Fibroblast of skin of back (primary cell): Measurements from ENCODE around the gene UGT1A5.

Experiments used
- DNase-seq: peaks from one replicate; pipeline ENCODE4 v3.0.0-alpha.2; 2013

UGT1A5 gene

GRCh38 chr2:233811087-233811486 is 98.4 kb downstream of the UGT1A5 start:
- DNase-seq: no peak

- no peak for DNase-seq
Observed at GRCh38 chr2:233811732-233812131, 99.0 kb downstream of the UGT1A5 start.

- no peak for DNase-seq
Observed at GRCh38 chr2:233813236-233814055, 100.7 kb downstream of the UGT1A5 start.

- DNase-seq: no peak
Observed at GRCh38 chr2:233814056-233814835, 101.5 kb downstream of the UGT1A5 start.

- no peak for DNase-seq
Observed at GRCh38 chr2:233815861-233816260, 103.2 kb downstream of the UGT1A5 start.

DNA sequence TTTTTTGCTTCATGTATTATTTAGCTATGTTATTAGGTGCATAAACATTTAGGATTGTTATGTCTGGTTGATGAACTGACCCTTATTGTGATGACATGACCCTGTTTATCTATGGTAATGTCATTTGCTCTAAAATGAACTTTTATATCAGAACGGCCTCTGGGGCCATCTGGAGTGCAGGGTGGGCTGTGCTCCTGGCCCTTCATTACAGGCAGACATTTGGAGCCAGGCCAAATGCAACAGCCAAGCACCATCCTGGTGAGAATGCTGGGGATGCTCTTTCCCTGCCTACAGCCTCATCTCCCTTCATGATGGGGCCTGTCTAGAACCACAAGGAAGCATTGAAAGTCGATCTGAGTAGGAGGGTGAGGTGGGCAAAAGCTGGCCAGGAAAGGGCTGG is 103.6 kb downstream of the UGT1A5 start:
- no peak for DNase-seq

DNA sequence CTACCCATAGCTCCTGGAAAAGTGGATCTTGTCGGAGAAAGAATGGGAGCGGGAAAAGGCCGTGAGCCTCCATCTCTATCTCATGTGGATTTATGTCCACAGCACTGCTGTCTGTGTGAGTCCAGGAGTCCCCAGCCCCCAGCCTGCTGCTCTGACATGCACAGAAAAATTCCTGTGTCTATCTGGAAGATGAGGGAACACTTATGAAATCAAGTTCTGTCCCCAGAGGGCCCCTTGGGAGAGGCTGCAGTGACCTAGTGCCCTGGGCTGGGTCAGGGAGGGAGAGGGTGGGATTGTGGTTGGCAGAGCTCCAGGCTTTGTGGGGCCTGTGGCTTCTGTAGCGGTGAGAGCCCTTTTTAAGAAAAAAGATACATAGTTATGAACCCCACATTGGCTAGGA is 104.1 kb downstream of the UGT1A5 start:
- DNase-seq: no peak

DNA sequence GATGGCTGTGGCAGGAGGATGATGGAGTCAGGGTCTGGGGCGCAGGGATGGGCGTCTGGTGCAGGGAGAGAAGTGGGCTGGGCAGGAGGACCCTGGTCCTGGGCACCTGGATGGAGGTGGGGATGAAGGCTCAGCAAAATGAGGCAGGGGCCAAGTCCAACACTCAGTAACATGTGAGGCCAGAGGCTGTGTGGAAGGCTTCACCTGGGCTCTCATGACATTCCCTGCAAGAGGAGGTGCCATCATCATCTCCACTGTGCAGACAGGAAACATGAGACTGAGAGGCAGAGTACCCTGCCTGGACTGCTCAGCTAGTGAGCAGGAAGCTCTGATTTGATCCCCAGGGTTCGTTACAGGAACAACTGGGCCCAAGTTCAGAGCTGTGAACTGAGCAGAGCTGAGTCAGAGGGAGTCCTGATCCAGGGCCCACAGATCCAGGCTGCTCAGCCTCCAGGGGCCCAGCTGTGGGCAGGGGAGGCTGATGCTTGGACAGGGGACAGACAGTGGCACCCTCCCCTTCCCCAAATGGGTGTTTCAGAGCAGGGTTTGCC is 104.7 kb downstream of the UGT1A5 start:
- no peak for DNase-seq

DNA sequence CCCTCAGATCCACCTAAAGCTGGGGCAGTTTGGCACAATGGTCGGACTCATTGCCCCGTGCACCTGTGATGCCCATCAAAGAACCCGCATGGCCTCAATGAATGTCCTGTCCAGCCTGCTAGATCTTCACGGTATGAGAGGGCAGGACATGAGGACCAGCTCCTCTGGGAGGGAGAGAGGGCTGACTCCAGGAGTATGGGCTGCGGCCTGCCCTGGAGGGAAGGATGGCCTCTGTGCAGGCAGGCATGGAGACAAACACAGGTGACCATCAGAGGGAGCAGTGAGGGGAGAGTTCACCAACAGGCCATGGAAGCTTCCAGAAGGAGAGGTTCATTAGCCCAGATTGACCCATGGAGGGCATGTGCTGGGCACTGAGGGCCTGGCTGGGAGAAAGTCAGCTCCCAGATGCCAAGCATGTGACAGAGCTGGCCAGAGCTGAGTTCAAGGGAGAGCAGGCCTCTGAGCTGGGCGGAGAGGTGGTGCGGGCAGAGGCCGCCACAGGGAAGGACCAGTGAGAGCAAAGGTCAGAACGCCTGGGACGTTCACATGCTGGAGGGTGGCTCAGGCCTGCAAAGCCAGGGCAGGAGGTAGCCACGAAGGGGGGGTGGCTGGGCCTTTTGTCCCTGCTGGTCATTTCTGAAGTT is 105.4 kb downstream of the UGT1A5 start:
- DNase-seq: no peak

DNA sequence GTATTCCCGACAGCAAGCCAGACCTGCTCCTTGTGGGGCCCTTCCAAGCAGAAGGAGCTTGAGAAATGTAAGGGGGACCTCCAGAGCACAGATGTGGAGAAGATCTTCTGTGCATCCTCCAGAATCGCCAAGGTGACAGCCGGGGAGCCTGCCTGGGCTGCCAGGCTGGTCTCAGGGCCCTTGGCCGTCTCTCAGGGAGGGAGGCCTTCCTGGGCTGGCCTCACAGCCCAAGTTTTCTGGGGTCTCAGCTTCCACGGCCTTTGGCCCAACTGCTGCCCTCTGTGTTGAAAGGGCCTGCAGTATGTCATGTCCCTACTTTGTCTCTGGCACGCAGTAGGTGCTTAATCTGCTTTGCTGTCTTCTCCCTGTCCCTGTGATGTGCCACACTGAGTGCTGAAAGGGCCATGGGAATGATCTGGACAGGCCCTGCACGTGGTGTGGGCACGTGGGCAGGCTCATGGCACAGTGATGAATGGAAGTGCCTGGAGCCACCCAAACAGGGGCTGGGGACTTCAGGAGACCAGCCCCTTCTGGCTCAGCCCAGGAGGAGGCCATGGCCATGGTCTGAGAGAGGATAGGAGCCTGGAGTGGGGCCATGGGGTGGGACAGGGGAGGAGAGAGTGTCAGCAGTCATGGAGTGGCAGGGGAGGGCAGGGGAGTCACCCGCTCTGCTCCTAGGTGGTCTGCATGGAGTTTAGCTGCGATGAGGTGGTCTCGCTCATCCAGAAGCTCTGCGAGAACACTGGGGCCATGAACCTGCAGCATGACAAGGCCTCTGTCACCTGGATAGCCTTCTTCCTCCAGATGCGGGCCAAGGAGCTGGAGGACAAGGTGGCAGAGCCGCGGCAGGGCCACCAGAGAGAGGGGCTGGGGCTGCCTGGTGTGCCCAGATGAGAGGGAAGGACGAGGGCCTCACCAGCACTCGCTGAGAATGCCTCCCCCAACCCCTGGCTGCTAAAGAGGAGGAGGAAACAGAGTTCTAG is 106.2 kb downstream of the UGT1A5 start:
- DNase-seq: no peak

DNA sequence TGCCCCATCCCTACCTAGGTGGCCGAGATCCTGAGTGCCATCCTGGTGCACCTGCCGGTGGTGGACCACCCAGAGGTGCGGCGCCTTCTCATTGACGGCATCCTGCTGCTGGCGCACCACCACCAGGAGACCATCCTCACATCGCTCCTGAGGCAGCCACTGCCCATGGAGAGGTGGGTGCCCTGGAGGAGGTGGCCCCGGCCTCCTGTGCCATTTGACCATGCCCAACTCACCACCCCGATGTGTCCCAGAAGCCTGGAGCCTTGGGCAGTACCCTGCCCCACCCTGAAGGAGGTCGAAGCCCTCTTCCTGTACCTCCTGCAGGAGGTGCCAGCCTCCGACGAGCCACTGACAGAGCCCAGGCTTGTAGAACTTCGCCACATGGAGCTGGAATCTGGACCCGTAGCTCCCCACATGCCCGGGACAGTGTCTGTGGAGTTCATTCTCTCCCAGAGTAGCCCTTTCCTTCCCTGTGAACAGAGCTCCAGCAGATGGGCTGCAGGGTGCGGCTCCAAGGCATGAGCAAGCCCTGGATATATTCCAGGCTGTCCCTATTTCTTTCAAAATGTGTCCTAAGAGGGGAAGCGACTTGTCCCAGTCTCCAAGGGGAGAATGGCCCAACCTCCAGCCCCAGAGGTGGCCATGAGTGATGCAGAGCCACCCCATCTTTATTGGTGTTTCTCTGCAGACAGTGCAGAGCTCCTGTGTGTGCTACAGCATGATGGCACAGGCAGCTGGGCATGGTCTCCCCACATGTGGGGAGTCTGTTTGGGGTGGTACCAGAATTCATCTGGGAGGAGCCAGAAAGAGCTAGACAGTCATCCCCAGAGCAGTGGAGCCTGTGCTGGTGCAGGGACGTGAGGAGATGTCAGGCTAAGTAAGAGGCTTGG is 107.4 kb downstream of the UGT1A5 start:
- no peak for DNase-seq

GRCh38 chr2:233820774-233821105 is 108.0 kb downstream of the UGT1A5 start:
- no peak for DNase-seq

- DNase-seq: no peak
Observed at GRCh38 chr2:233821196-233821595, 108.5 kb downstream of the UGT1A5 start.

DNA sequence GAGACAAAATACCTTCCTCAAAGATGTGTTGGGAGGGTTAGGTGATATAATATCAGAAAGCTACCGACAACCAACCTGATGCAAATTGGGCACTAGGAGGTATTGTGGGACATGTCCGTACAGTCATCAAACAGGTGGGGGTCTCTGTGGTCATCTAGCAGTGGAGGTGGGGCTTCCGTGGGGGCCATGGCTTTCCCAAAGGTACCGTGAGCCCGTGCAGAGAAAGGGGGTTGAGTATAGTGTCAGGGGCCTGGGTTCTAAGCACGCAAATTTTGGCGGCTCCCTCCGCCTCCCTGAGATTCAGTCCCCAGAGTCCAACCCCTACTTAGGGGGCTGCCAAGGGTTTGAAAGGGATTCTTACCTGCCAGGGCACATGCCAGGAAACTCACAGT is 109.0 kb downstream of the UGT1A5 start:
- DNase-seq: no peak

DNA sequence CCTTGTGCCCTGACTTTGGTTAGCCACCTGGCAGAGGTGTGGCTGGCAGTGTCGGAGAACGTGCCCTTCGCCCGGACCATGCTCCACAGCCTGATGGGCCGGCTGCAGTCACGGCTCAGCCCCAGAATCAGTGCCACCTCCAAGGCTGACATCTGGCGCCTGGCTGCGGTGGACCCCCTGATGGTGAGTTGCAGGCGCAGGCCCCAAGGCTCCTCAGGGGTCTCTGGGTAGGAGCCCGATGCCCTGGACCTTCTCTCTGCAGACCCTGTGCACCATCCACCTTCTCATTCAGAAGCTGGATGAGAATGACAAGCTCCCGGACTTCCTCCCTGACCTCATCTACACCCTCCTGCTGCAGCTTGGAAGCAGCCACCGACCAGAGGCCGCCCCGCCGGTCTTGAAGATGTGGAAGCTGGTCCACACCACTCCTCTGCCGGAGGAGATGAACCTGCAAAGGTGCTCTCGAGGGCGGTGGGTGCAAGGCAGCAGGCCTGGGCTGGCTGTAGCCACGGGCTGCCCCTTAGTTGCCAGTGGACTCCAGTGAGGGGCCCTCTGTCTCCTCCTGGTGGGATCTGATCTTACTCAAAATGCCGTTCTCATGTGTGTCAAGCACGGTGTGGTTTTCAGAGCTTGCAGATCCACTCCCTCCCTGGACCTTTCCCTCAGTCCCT is 109.5 kb downstream of the UGT1A5 start:
- no peak for DNase-seq
